Adrenal gland (tissue), 12 donors: ENCODE results near the gene ZBTB45. TPM values are rescaled to one million over a fixed set of nuclear protein-coding genes. Genes with fewer than 3 reads are reported as not detected.
"Not testable (repeated sequence)": the region's sequence is repeated elsewhere in the genome, so short reads cannot be mapped to it uniquely, and the experiment has no call there.

Experiments used
- DNase-seq, 7 donors: peaks; one replicate each; pipeline ENCODE4 v3.0.0-alpha.2; 2019 to 2020
- H3K27ac ChIP-seq, 5 donors: fragments of 200-600 bp; sonication (generic) in 4 of 5; 1 replicate in 3 of 5; 2 replicates in 2 of 5; pipeline versions ENCODE4 v1.5.1 to v1.8.0; 2016 to 2020; ENCODE audit warnings: mild to moderate bottlenecking in 1 of 5
- H3K27me3 ChIP-seq: fragments of 200-600 bp; 2 replicates; pipeline ENCODE4 v1.8.0; 2021
- H3K36me3 ChIP-seq, 2 donors: fragments of 200-600 bp; replicated peaks in 1 of 2; 1 replicate in 1 of 2; 2 replicates in 1 of 2; pipeline versions ENCODE4 v1.5.1 to v1.8.0; 2018 to 2022
- H3K4me1 ChIP-seq, 2 donors: fragments of 200-600 bp; replicated peaks in 1 of 2; 1 replicate in 1 of 2; 2 replicates in 1 of 2; pipeline versions ENCODE4 v1.5.1 to v1.8.0; 2018 to 2021
- H3K4me3 ChIP-seq, 4 donors: fragments of 200-600 bp; sonication (generic) in 3 of 4; one replicate each; pipeline ENCODE4 v1.5.1; 2016 to 2018
- H3K9me3 ChIP-seq, 3 donors: fragments of 200-600 bp; sonication (generic) in 1 of 3; replicated peaks in 1 of 3; 1 replicate in 2 of 3; 2 replicates in 1 of 3; pipeline versions ENCODE4 v1.5.1 to v1.8.0; 2016 to 2021
- CTCF ChIP-seq, 6 experiments: fragments of 450-650 bp in 4 of 6; fragments of 200-600 bp in 2 of 6; sonication (generic) in 1 of 6; IDR thresholded peaks; 1 replicate in 5 of 6; 2 replicates in 1 of 6; pipeline versions ENCODE4 v1.5.1 to v1.8.0; 2016 to 2021; ENCODE audit warnings: antibody characterized with exemption in 6 of 6, mild to moderate bottlenecking in 2 of 6, moderate library complexity in 1 of 6
- POLR2A ChIP-seq, 2 donors: fragments of 450-650 bp; IDR thresholded peaks; one replicate each; pipeline ENCODE4 v1.6.1; 2017; ENCODE audit warnings: antibody characterized with exemption in 2 of 2, mild to moderate bottlenecking in 2 of 2, moderate library complexity in 1 of 2
- WGBS, 4 donors: extraction: QIAGEN DNeasy Blood & Tissue Kit in 2 of 4; methylation state at CpG; one replicate each; pipeline versions ENCODE4 v1.1.5 to v1.1.7; 2013 to 2017; 5-methylcytosine and 5-hydroxymethylcytosine counted together
- intact Hi-C, 2 donors: fragments of 100-400 bp; cut with DNase I; formaldehyde crosslinking; loops; one replicate each; pipeline versions ENCODE4 v1.14.1 to v1.15.0; 2022 to 2023
- polyA plus RNA-seq, 3 donors: library from polyadenylated mRNA; stranded (reverse); fragments of 200-250 nt in 2 of 3; fragments of 350-450 nt in 1 of 3; fragmentation: Illumina TruSeq in 1 of 3; extraction: RNeasy Lipid Tissue Mini Kit (QIAGEN cat#74804) in 1 of 3; gene quantifications; one replicate each; pipeline ENCODE4 v1.2.3, GENCODE V29; 2013 to 2014
- total RNA-seq, 9 donors: library from RNA; depleted of rRNA in 4 of 9; stranded (reverse); fragments of >200 nt in 4 of 9; fragments of 120-200 nt in 1 of 9; fragmentation: NEBNext Ultra II Directional in 1 of 9; extraction: Animal tissue kit (Norgen Biotek cat#: 25700) in 1 of 9; gene quantifications; one replicate each; pipeline versions ENCODE4 v1.1.0 to v1.2.4, GENCODE V29; 2013 to 2023
- donor health status: healthy with polysubstance abuse.
- donor health status: Bipolar disorder and iron deficiency.
- donor health status: DM: yes; HTN: yes; CAD: no.
- donor health status: DM: no; HTN: no; CAD: no.
- donor health status: DM: no; HTN: no; CAD: no.
- donor health status: DM: yes; HTN: yes; CAD: no.

The ZBTB45 gene
- total and polyA plus RNA-seq, 12 donors: 1.7 to 20.4 (median 12.8) TPM

- TF ChIP-seq POLR2A (IDR thresholded peaks at IDR 0.05) (no peak), CTCF (IDR thresholded peaks at IDR 0.05) (no peak)
- Histone ChIP-seq H3K27ac (peak overlapping the region in 2 of 5 donors; percentile 56 to 80), H3K36me3 (peaks cover 0 to 16% of the 10 kb centered on the region in 2 donors), H3K9me3 (no peaks in the 10 kb centered on the region), H3K4me1 (peaks cover 16 to 23% of the 10 kb centered on the region in 2 donors), H3K27me3 (no peaks in the 10 kb centered on the region), H3K4me3 (no peak overlapping the region)
- 53 to 81% (median 76%) methylated on average over 4 to 10 of the region's 10 CpGs for WGBS, 4 donors
- intact Hi-C loops: no loop called here
- DNase-seq: peak in 2 of 7 donors; percentile 47 to 66
Observed at GRCh38 chr19:58513213-58513693, 6.4 kb downstream of the ZBTB45 start.

GRCh38 chr19:58511353-58512208 is 8.0 kb downstream of the ZBTB45 start, which contains the start of gene SLC27A5:
Gene SLC27A5, minus strand, starts transcription at chr19:58511992. Its CDS starts 37 bp downstream, at chr19:58511955.
- H3K4me3 ChIP-seq: no peak within 1 kb of the TSS
- peaks cover 9 to 13% of the 10 kb centered on the region in 2 donors for H3K4me1 ChIP-seq
- 75 to 82% (median 80%) methylated on average over 8 to 25 of the region's 25 CpGs for WGBS, 4 donors
- intact Hi-C loops: no loop called here
- H3K36me3 ChIP-seq: peaks cover 0 to 9% of the 10 kb centered on the region in 2 donors
- TF ChIP-seq POLR2A (IDR thresholded peaks at IDR 0.05) (no peak), CTCF (IDR thresholded peaks at IDR 0.05) (no peak)
- no peaks in the 10 kb centered on the region for H3K27me3 ChIP-seq
- no peak within 1 kb of the TSS for H3K27ac ChIP-seq
- DNase-seq: peak in 2 of 7 donors; percentile 23 to 24
- H3K9me3 ChIP-seq: no peaks in the 10 kb centered on the region

- peaks cover 9 to 13% of the 10 kb centered on the region in 2 donors for H3K4me1 ChIP-seq
- no peaks in the 10 kb centered on the region for H3K36me3 ChIP-seq
- DNase-seq: no peak
- no peak overlapping the region for H3K27ac ChIP-seq
- no peaks in the 10 kb centered on the region for H3K9me3 ChIP-seq
- no peaks in the 10 kb centered on the region for H3K27me3 ChIP-seq
- TF ChIP-seq POLR2A (IDR thresholded peaks at IDR 0.05): no peak
- TF ChIP-seq CTCF (IDR thresholded peaks at IDR 0.05): no peak
- no peak overlapping the region for H3K4me3 ChIP-seq
- 78 to 90% (median 88%) methylated on average over 7 to 8 of the region's 8 CpGs for WGBS, 4 donors
- intact Hi-C loops: no loop called here
Observed at GRCh38 chr19:58510084-58510862, 9.3 kb downstream of the ZBTB45 start.

GRCh38 chr19:58509731-58510083 is 9.9 kb downstream of the ZBTB45 start:
- H3K36me3 ChIP-seq: no peaks in the 10 kb centered on the region
- no peaks in the 10 kb centered on the region for H3K27me3 ChIP-seq
- 71 to 90% (median 87%) methylated on average over 8 to 11 of the region's 11 CpGs for WGBS, 4 donors
- no peak overlapping the region for H3K4me3 ChIP-seq
- peaks cover 9 to 12% of the 10 kb centered on the region in 2 donors for H3K4me1 ChIP-seq
- DNase-seq: no peak
- no peak overlapping the region for H3K27ac ChIP-seq
- TF ChIP-seq POLR2A (IDR thresholded peaks at IDR 0.05) (no peak), CTCF (IDR thresholded peaks at IDR 0.05) (no peak)
- intact Hi-C loops: no loop called here
- H3K9me3 ChIP-seq: no peaks in the 10 kb centered on the region

- intact Hi-C loops, H3K9me3 ChIP-seq, H3K36me3 ChIP-seq, DNase-seq, H3K27me3 ChIP-seq, H3K27ac ChIP-seq, H3K4me1 ChIP-seq, H3K4me3 ChIP-seq: not testable (repeated sequence)
- WGBS, 4 donors: 65 to 78% (median 73%) methylated on average over 7 to 8 of the region's 8 CpGs
Observed at GRCh38 chr19:58507602-58508223, 11.9 kb downstream of the ZBTB45 start.
